Measurements from ENCODE around the gene VSIG1.

The VSIG1 gene

DNA sequence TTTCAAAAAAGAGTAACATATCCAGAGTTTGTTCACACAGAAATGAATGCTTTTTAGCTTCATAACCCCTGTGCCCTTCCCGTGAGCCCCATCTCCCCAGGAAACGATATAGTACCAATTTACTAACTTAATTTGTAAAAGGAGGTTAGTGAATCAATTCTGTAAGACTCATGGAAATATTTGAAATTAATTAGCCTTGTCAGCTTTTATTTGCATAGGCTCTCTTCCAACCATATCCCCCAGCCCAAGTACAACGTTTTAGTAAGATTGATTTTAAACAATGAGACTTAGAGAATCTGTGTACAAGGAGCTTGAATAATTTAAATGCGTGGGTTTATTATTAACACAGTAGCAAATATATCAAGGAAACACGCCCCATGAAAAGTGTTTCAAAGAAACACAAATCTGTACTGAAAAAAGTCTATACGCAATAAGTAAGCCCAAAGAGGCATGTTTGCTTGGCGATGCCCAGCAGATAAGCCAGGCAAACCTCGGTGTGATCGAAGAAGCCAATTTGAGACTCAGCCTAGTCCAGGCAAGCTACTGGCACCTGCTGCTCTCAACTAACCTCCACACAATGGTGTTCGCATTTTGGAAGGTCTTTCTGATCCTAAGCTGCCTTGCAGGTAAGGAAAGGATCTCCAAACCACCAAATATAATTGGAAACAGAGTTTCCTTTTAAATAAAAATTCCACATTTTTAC lies at the start of gene VSIG1:
Gene VSIG1 (plus strand): TSS at position 512 of the 703 bp plus-strand sequence. CDS start 66 bp downstream, at position 578.
- FAIRE-seq = no peak
- DNase-seq (ENCODE audit: low spot score) = no peak

DNA sequence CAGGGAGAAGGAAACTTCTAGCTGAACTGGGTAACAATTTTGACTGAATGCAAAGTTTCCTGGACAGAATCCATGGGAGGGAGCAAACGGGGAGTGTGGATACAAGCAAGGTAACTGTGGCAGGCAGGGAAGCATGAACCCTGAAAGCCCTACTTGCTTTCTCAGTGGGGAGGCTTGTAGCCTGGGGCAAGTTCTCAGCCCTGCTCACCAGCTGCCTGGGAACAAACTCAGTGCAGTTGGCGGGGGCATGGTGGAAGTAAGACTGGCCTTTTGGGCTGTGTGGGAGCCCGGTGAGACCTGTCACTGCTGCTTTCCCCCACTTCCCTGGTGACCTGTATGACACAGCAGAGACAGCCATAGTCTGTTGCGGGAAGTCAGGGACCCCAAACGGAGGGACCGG lies 48.7 kb upstream of the VSIG1 start:
- FAIRE-seq (no peak), DNase-seq (ENCODE audit: low spot score) (no peak)

- no peak for DNase-seq (ENCODE audit: low spot score)
Observed at GRCh38 chrX:108000751-108001150, 44.1 kb upstream of the VSIG1 start.

GRCh38 chrX:108001218-108001814 lies 43.5 kb upstream of the VSIG1 start:
- peak; percentile 18 for DNase-seq (ENCODE audit: low spot score)
- FAIRE-seq = no peak

More at GRCh38 chrX:108000751-108001150, 44.1 kb upstream of the VSIG1 start:
- no peak for FAIRE-seq

- no peak for DNase-seq (ENCODE audit: low spot score)
- no peak for FAIRE-seq
Observed at GRCh38 chrX:108018656-108019381, 26.0 kb upstream of the VSIG1 start.

DNA sequence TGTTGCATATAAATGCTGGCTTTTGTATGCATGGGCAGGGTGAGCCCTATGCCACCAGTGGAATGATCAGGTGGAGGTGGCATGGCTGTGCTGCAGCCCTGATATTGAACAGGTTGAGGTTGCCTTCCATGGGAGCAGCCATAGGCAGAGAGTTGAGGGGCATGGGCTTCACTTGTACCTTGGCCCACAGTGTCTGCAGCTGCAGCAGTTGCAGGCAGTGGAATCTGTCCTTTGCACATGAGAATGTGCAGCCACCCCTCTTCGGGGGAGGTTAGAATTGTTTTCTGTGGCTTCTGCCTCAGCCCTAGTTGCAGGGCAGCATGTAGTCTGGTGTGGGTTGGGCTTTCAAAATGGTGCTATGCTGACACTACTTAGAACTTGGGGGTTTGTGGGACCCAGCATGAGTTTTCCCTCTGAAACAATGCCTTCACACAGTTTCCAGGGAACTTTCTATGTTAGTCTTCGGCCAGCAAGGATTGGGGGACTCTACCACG lies 25.4 kb upstream of the VSIG1 start:
- FAIRE-seq = no peak
- DNase-seq (ENCODE audit: low spot score) = no peak

DNA sequence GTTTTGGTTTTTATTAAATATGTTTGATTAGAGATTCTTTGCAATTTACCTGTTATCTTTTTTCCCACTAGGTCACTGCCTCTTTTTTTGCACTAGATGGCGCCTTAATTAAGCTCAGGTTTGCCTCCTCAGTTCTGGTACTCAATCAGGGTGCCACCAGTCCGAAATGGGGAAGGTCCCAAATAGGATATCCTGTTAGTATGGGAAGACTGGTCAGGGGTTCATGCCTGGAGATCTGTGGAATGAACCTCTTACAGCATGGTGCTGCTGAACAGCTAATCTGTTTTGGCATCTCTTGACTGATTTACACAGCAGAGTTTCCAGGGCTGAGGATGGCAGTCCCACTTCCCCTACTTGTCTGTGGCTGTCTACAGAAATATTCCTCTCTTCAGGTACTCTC lies 24.2 kb upstream of the VSIG1 start:
- no peak for DNase-seq (ENCODE audit: low spot score)
- FAIRE-seq = peak; percentile 48

- no peak for DNase-seq (ENCODE audit: low spot score)
- FAIRE-seq = no peak
Observed at GRCh38 chrX:108022491-108023089, 22.3 kb upstream of the VSIG1 start.

DNA sequence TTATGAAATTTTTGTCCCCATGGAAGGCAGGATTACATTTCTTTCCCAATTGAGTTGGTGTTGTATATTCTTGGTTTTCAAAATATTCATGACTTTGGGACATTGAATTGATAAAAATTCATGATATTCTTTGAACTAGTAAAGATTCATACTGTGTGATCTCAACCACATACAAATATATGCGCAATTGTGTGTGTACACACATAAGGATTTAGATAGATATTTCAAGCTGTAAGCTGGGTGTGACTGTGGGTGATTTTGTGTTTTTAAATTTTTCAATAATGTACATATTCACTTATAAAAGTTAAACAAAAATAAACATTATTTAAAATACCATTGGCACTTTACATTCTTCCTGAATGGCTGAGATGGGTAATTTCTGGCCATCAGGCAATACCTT lies 19.5 kb upstream of the VSIG1 start:
- DNase-seq (ENCODE audit: low spot score) (no peak), FAIRE-seq (no peak)

DNA sequence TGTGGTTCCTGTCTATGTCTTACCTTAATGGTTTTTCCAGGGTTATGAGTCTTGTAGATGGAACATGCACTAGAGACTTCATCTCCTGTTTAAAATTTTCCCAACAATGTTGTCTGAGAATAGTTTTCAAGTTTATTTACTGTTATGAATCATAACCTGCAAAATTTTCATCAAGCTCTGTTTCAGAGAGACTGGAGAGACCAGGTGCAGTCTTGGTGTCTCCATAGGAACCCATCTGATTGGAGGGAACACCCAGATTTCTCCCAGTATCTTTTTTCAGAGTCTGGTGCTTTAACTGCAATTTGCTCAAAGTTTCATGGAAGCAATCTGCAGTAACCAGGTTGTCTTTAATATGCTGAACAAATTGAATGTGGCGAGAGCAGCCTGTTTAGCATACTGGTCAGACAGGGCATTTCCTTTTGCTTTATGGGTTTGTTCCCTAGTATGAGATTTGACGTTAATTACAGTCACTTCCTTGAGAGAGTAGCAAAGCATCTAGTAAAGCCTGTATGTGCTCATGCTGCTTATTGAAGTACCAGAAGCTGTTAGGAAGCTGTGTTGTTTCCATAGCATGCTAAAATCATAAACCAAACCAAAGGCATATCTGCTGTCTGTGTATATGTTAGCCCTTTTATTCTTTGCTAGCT lies 18.8 kb upstream of the VSIG1 start:
- DNase-seq (ENCODE audit: low spot score) (no peak), FAIRE-seq (no peak)

DNA sequence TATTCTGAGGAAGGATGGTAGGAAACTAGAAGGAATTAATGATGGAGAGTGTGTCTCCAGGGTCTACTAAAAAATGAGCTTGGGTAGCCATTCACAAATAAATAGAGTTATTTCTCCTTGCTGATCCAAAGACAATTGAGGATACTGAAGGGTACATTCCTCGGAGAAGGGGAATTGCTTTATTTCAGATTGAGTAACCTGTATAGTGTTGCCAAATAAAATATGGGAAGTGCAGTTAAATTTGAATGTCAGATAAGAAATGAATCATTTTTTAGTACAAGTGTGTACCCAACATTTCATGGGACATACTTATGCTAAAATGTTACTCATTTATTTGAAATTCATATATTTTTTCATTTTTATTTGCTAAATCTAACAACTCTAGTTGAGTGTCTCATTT lies 16.0 kb upstream of the VSIG1 start:
- DNase-seq (ENCODE audit: low spot score) (no peak), FAIRE-seq (no peak)

DNA sequence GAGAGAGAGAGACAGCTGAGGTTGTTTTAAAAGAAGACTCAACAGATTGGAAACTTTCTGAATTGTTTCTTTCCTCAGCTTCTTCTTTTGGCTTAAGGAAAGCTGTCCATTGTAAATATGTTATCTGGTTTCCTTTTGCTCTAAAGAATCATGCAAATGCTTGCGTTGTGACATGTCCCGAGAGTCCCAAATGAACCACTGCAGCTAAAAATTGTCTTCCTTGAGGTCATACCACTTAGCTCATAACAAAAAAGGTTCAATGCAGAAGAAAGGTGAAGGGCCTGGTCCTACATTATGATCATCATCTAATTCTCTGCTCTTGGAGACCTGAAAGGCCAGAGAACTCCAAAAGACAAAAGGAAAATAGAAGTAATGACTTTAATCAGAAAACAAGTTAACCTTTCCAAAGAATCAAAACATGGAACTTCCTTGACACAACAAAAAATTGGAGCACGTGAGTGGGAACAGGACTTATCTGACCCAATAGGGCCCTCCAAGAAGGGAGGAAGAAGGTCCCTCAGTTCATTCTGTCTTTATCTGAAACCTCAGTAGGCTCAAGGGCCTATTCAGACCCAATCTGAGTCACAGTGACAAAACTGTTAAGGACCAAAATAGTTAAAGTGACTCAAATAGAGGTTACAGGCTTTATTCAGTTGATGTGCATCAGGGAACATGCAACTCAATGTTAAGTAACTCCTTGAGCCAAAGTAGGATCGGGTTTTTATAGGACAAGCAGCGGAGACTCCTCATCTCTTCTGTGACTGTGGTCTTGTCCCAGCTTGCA lies 14.7 kb upstream of the VSIG1 start:
- FAIRE-seq (no peak), DNase-seq (ENCODE audit: low spot score) (no peak)

- DNase-seq (ENCODE audit: low spot score) (no peak), FAIRE-seq (no peak)
Observed at GRCh38 chrX:108032944-108033343, 11.9 kb upstream of the VSIG1 start.

- DNase-seq (ENCODE audit: low spot score) (no peak), FAIRE-seq (no peak)
Observed at GRCh38 chrX:108033890-108034289, 11.0 kb upstream of the VSIG1 start.

- FAIRE-seq = no peak
- DNase-seq (ENCODE audit: low spot score) = no peak
Observed at GRCh38 chrX:108034725-108035124, 10.1 kb upstream of the VSIG1 start.

DNA sequence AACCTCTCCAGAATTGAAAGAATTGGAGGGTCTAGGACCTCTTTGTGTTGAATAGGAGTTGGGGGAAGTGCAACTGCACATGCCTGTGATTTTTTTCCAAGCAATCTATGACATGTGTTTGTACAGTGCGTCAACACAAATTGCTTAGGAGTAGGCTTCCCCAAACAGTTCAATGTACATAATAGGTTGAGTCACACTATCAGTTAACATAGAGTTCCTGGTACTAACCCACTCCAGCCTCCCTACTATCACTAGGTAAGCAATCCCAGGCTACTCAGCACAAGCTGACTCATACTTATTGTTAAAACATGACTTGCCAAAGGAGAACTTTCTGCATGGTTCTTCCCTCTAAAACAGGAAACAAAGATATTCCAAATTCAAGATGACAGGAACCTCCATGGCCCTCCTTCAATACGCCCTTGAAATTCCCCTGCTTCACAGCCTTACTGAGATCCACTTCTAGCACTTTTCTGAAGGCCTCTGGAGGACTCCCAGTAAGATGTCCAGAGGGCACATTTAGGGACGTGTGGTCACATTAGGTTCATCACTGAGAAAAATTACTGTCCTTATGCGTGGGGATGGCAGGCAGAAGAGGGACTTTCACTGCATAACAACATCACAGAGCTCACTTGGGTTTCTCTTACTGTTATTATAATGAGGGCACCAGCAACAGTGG lies 8.4 kb upstream of the VSIG1 start:
- DNase-seq (ENCODE audit: low spot score) (peak; percentile 82), FAIRE-seq (peak; percentile 81)

- no peak for DNase-seq (ENCODE audit: low spot score)
- no peak for FAIRE-seq
Observed at GRCh38 chrX:108049649-108050048, 4.8 kb downstream of the VSIG1 start.

DNA sequence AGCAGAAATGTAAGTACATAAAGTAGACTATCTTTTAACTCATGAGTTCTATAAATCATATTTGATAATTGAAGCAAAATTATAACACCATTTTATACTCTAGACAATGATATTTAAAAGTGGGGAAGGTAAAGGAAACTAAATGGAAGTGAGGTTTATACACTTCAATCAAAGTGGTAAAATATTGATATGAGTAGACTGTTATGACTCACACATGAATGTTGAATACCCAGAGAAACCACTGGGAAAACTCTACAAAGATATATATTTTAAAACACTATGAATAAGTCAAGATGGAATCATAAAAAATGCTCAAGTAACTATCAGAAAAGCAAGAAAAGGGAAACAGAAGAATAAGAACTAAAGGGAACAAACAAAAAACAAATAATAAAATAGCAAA lies 8.4 kb downstream of the VSIG1 start:
- no peak for FAIRE-seq
- no peak for DNase-seq (ENCODE audit: low spot score)

DNA sequence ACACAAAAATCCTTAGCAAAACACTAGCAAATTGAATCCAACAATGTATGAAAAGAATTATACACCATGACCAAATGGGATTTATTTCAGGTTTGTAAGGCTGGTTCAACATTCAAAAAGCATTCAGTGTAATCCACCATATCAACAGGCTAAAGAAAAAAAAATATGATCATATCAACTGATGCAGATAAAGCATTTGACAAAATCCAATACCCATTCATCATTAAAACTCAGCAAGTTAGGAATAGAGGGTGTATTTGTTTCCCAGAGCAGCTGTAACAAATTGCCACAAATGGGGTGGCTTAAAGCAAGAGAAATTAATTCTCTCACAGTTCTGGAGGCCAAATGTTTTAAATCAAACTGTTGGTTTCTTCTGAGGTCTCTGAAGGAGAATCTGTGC lies 10.7 kb downstream of the VSIG1 start:
- FAIRE-seq = no peak
- DNase-seq (ENCODE audit: low spot score) = no peak

GRCh38 chrX:108059801-108060200 lies 14.9 kb downstream of the VSIG1 start:
- no peak for FAIRE-seq

More at GRCh38 chrX:108059801-108060200, 14.9 kb downstream of the VSIG1 start:
- DNase-seq (ENCODE audit: low spot score) = no peak

Measured in RCC 7860 (cell line).